Tibial nerve (tissue), 4 donors: ENCODE results near the gene KLHL5.

Experiments used
- CTCF ChIP-seq, 5 experiments: fragments of 200-600 bp in 3 of 5; fragments of 450-650 bp in 2 of 5; sonication (generic) in 3 of 5; IDR thresholded peaks; one replicate each; pipeline ENCODE4 v1.5.1; 2016 to 2019; ENCODE audit warnings: antibody characterized with exemption in 5 of 5, mild to moderate bottlenecking in 3 of 5, moderate library complexity in 2 of 5
- EP300 ChIP-seq, 2 donors: sonication (generic); formaldehyde crosslinking; IDR thresholded peaks; one replicate each; pipeline ENCODE4 v1.6.1; 2017; ENCODE audit warnings: antibody characterized with exemption in 2 of 2, mild to moderate bottlenecking in 1 of 2
- POLR2A ChIP-seq, 2 donors: fragments of 450-650 bp; IDR thresholded peaks; one replicate each; pipeline ENCODE4 v1.6.1; 2017; ENCODE audit warnings: antibody characterized with exemption in 2 of 2, mild to moderate bottlenecking in 2 of 2, moderate library complexity in 2 of 2

- TF ChIP-seq CTCF (IDR thresholded peaks at IDR 0.05) (no peak), POLR2A (IDR thresholded peaks at IDR 0.05) (no peak), EP300 (IDR thresholded peaks at IDR 0.05) (no peak)
Observed at GRCh38 chr4:39166177-39166576, 104.1 kb downstream of the KLHL5 start.
